ENCODE results near the gene PRKCA. TPM values are rescaled to one million over a fixed set of nuclear protein-coding genes. Genes with fewer than 3 reads are reported as not detected.

PRKCA gene
- total RNA-seq, 2 donors from 2014 or later = 6.5 to 6.6 TPM

DNA sequence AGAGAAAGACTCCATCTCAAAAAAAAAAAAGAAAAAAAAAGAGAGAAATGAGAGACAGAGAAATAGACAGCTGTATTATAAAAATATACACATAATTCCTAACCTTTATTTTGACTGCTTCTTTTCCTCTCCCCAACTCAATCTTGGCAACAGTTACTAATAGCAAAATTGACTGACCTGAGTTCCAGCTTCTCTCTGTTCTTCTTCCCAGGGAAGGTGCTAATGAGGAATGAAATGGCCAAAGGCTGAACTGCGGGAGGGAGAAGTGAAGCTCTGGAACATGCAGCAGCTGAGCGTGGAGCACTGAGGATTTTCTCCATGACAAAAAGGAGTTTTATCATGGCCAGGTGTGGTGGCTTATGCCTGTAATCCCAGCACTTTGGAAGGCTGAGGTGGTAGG lies 25.2 kb upstream of the PRKCA start:
- no peaks in the 10 kb centered on the region for H3K36me3 ChIP-seq (replicated peaks in 1 of 2; ENCODE audit: insufficient read depth in 1 of 2, low read depth in 2 of 2)
- H3K4me3 ChIP-seq = no peak overlapping the region
- TF ChIP-seq POLR2A (IDR thresholded peaks at IDR 0.05) (no peak), CTCF (IDR thresholded peaks at IDR 0.05) (no peak)
- no peak for ATAC-seq
- WGBS, 2 donors = 79 to 96% methylated on average over 2 of the region's 2 CpGs
- intact Hi-C loops (cut with DNase I) = no loop called here
- peaks cover 7% of the 10 kb centered on the region for H3K4me1 ChIP-seq
- H3K27me3 ChIP-seq = no peaks in the 10 kb centered on the region
- H3K9me3 ChIP-seq = no peaks in the 10 kb centered on the region
- DNase-seq = no peak
- H3K27ac ChIP-seq = no peak overlapping the region

GRCh38 chr17:66281661-66282369 lies 20.6 kb upstream of the PRKCA start:
- Histone ChIP-seq H3K36me3 (replicated peaks in 1 of 2; ENCODE audit: insufficient read depth in 1 of 2, low read depth in 2 of 2) (no peaks in the 10 kb centered on the region), H3K27ac (no peak overlapping the region), H3K27me3 (no peaks in the 10 kb centered on the region), H3K9me3 (no peaks in the 10 kb centered on the region), H3K4me3 (no peak overlapping the region), H3K4me1 (no peaks in the 10 kb centered on the region)
- 81 to 88% methylated on average over 7 of the region's 7 CpGs for WGBS, 2 donors
- ATAC-seq = no peak
- intact Hi-C loops (cut with DNase I) = no loop called here
- no peak for DNase-seq
- TF ChIP-seq POLR2A (IDR thresholded peaks at IDR 0.05) = no peak

GRCh38 chr17:66283296-66283934 lies 19.0 kb upstream of the PRKCA start:
- Histone ChIP-seq H3K4me3 (no peak overlapping the region), H3K27me3 (no peaks in the 10 kb centered on the region), H3K9me3 (no peaks in the 10 kb centered on the region), H3K4me1 (no peaks in the 10 kb centered on the region), H3K27ac (no peak overlapping the region), H3K36me3 (replicated peaks in 1 of 2; ENCODE audit: insufficient read depth in 1 of 2, low read depth in 2 of 2) (no peaks in the 10 kb centered on the region)
- WGBS, 2 donors = 84 to 88% methylated on average over 6 of the region's 6 CpGs
- ATAC-seq (no peak), DNase-seq (no peak)
- no peak for TF ChIP-seq POLR2A (IDR thresholded peaks at IDR 0.05)
- no peak for TF ChIP-seq CTCF (IDR thresholded peaks at IDR 0.05)
- intact Hi-C loops (cut with DNase I) = no loop called here

DNA sequence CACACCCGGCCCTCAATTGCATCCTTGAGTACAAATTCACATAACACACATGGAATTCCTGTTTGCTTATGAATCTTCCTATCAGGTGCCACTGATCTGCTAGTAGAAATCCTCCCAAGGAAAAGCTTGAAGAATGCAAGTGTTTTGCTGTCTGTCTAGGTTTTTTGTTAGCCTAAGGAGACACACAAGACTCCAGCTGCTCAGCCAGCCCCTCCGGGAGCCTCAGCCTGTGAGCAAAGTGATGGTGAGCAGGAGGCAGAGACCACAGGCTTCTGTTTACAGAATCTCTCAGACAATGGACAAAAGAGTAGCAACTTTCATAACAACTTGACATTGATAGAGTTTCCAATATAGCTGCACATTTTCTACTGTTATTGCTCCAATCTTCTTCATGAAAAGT lies 18.4 kb upstream of the PRKCA start:
- WGBS, 2 donors = 79 to 86% methylated on average over 2 of the region's 2 CpGs
- no peaks in the 10 kb centered on the region for H3K4me1 ChIP-seq
- no peak for DNase-seq

DNA sequence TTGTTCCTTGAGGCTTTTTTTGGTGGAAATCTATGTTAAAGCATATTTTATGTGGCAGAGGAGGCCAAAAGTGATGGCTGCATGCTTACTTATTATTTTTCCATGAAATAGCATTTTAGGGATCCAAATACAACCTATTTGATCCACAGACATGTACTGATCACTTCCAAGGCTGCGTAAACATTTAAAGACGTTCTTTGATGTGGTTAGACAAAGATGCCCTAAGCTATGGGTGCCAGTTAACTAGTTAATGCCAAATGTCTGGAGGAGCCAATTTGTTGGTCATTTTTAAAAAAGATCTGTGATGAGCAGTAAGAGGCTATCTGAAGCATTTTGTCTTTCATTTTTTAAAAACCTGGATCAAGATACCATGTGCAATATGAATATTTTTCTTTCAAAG lies 17.3 kb upstream of the PRKCA start:
- TF ChIP-seq POLR2A (IDR thresholded peaks at IDR 0.05) (no peak), CTCF (IDR thresholded peaks at IDR 0.05) (no peak)
- Histone ChIP-seq H3K9me3 (no peaks in the 10 kb centered on the region), H3K27ac (no peak overlapping the region), H3K4me1 (no peaks in the 10 kb centered on the region), H3K27me3 (no peaks in the 10 kb centered on the region), H3K4me3 (no peak overlapping the region), H3K36me3 (replicated peaks in 1 of 2; ENCODE audit: insufficient read depth in 1 of 2, low read depth in 2 of 2) (no peaks in the 10 kb centered on the region)
- WGBS, 2 donors = 54 to 59% methylated on average over 2 of the region's 2 CpGs
- DNase-seq (no peak), ATAC-seq (no peak)
- intact Hi-C loops (cut with DNase I) = no loop called here

More for the DNA sequence above, 18.4 kb upstream of the PRKCA start:
- TF ChIP-seq CTCF (IDR thresholded peaks at IDR 0.05) (no peak), POLR2A (IDR thresholded peaks at IDR 0.05) (no peak)
- no peaks in the 10 kb centered on the region for H3K9me3 ChIP-seq
- no peak overlapping the region for H3K4me3 ChIP-seq
- intact Hi-C loops (cut with DNase I) = no loop called here
- ATAC-seq = no peak
- no peak overlapping the region for H3K27ac ChIP-seq
- no peaks in the 10 kb centered on the region for H3K36me3 ChIP-seq (replicated peaks in 1 of 2; ENCODE audit: insufficient read depth in 1 of 2, low read depth in 2 of 2)
- H3K27me3 ChIP-seq = no peaks in the 10 kb centered on the region
